Endothelial cell of umbilical vein (primary cell): ENCODE data around the gene CISD3. TPM values are rescaled to one million over a fixed set of nuclear protein-coding genes. Genes with fewer than 3 reads are reported as not detected.

Experiments used
- BruUV-seq: library from RNA; stranded (reverse); fragments of 400-500 nt; replicated peaks from 2 replicates; lab custom pipeline; 2021; lab: Mats Ljungman, UMichigan
- CTCF ChIA-PET: fragments of 300-600, 350-600 bp; sonication (Branson Sonifier 250); formaldehyde crosslinking; loops from one replicate; lab custom pipeline; 2021; ENCODE audit warnings: antibody characterized with exemption, inconsistent platforms; lab: Charles Lee
- POLR2A ChIA-PET: fragments of 300-600, 350-600 bp; sonication (Branson Sonifier 250); formaldehyde crosslinking; loops from one replicate; lab custom pipeline; 2021; ENCODE audit warnings: antibody characterized with exemption, inconsistent platforms; lab: Charles Lee
- DNase-seq: peaks from one replicate; pipeline ENCODE4 v3.0.0-alpha.2; 2011; ENCODE audit warnings: low read depth, low spot score
- FAIRE-seq: peaks from 2 replicates; lab custom pipeline; 2011; peaks lifted over from hg19 to GRCh38; lab: Jason Lieb, UNC
- H2AFZ ChIP-seq: 2 replicates; pipeline ENCODE4 v1.6.0; 2012; ENCODE audit warnings: low read depth, low read length, control low read depth, inconsistent platforms
- H3K27ac ChIP-seq: 2 replicates; pipeline ENCODE4 v1.5.1; 2011; ENCODE audit warnings: low read depth, mild to moderate bottlenecking, control low read depth, low read length, moderate library complexity; ENCODE audit not compliant: insufficient read depth
- H3K27me3 ChIP-seq, 2 experiments: 2 replicates each; pipeline versions ENCODE4 v1.6.0 to v1.6.1; 2011; ENCODE audit warnings: low read length in 2 of 2, mixed read lengths in 1 of 2; ENCODE audit not compliant: control insufficient read depth in 2 of 2, insufficient read depth in 2 of 2
- H3K36me3 ChIP-seq, 2 experiments: 2 replicates in 1 of 2; 3 replicates in 1 of 2; pipeline ENCODE4 v1.5.1; 2011; ENCODE audit warnings: low read length in 2 of 2, mild to moderate bottlenecking in 1 of 2, moderate library complexity in 1 of 2; ENCODE audit not compliant: control insufficient read depth in 2 of 2, insufficient read depth in 2 of 2; ENCODE audit errors: extremely low read depth in 1 of 2
- H3K4me1 ChIP-seq: 3 replicates; pipeline ENCODE4 v1.5.1; 2011; ENCODE audit warnings: mild to moderate bottlenecking, low read length; ENCODE audit not compliant: control insufficient read depth, insufficient read depth; ENCODE audit errors: extremely low read depth
- H3K4me2 ChIP-seq: 2 replicates; pipeline ENCODE4 v1.6.1; 2011; ENCODE audit warnings: low read length, control low read depth, mixed read lengths; ENCODE audit not compliant: insufficient read depth
- H3K4me3 ChIP-seq, 3 experiments: fragments of 200-600 bp in 1 of 3; sonication (generic), shearing (Covaris generic) in 1 of 3; replicated peaks in 1 of 3; 2 replicates each; pipeline ENCODE4 v1.5.1; 2011 to 2016; ENCODE audit warnings: control low read depth in 3 of 3, low read length in 3 of 3, mild to moderate bottlenecking in 2 of 3, inconsistent platforms in 1 of 3, low read depth in 1 of 3, moderate library complexity in 1 of 3; ENCODE audit not compliant: insufficient read depth in 1 of 3
- H3K79me2 ChIP-seq: 2 replicates; pipeline ENCODE4 v1.6.0; 2012; ENCODE audit warnings: low read length, inconsistent platforms; ENCODE audit not compliant: control insufficient read depth, insufficient read depth
- H3K9ac ChIP-seq: replicated peaks from 2 replicates; pipeline ENCODE3; 2011; ENCODE audit warnings: low read length, control low read depth; ENCODE audit not compliant: insufficient read depth; ENCODE audit errors: extremely low read depth
- H3K9me1 ChIP-seq: replicated peaks from 3 replicates; pipeline ENCODE4 v1.6.0; 2011; ENCODE audit warnings: mild to moderate bottlenecking, low read length; ENCODE audit not compliant: control insufficient read depth, insufficient read depth; ENCODE audit errors: extremely low read depth
- H3K9me3 ChIP-seq: replicated peaks from 2 replicates; pipeline ENCODE4 v1.5.1; 2012; ENCODE audit warnings: low read length, inconsistent platforms; ENCODE audit not compliant: control insufficient read depth, insufficient read depth
- H4K20me1 ChIP-seq: replicated peaks from 2 replicates; pipeline ENCODE3; 2011; ENCODE audit warnings: mild to moderate bottlenecking, low read length; ENCODE audit not compliant: control insufficient read depth, insufficient read depth; ENCODE audit errors: extremely low read depth
- CTCF ChIP-seq, 2 donors: IDR thresholded peaks; 1 replicate in 1 of 2; 2 replicates in 1 of 2; pipeline ENCODE4 v1.5.1; 2011; ENCODE audit warnings: low read length in 2 of 2, mild to moderate bottlenecking in 2 of 2, moderate library complexity in 2 of 2, control low read depth in 1 of 2, inconsistent platforms in 1 of 2, low read depth in 1 of 2; ENCODE audit not compliant: insufficient read depth in 1 of 2; ENCODE audit errors: extremely low read depth in 1 of 2
- EZH2 ChIP-seq: IDR thresholded peaks from 2 replicates; pipeline ENCODE4 v1.6.1; 2012; ENCODE audit warnings: borderline replicate concordance, low read depth, mild to moderate bottlenecking, moderate library complexity, low read length, inconsistent platforms; ENCODE audit not compliant: severe bottlenecking
- FOS ChIP-seq: IDR thresholded peaks from 2 replicates; pipeline ENCODE4 v1.6.1; 2011; ENCODE audit warnings: mild to moderate bottlenecking, low read length, moderate library complexity, borderline replicate concordance; ENCODE audit not compliant: insufficient read depth
- JUN ChIP-seq: IDR thresholded peaks from 2 replicates; pipeline ENCODE4 v1.6.1; 2011; ENCODE audit warnings: borderline replicate concordance, low read depth; ENCODE audit not compliant: insufficient read length, insufficient read depth
- POLR2AphosphoS5 ChIP-seq: IDR thresholded peaks from 2 replicates; pipeline ENCODE4 v1.6.1; 2012; ENCODE audit warnings: low read depth, mild to moderate bottlenecking, control low read depth, low read length, moderate library complexity; ENCODE audit not compliant: insufficient read depth
- dilution Hi-C: fragments of 300-500 bp; cut with MboI; formaldehyde crosslinking; loops from one replicate; pipeline ENCODE4 v1.15.0; 2019; ENCODE audit warnings: low sequenced_read_pairs; ENCODE audit not compliant: extremely low pct_ligation_motif_present
- intact Hi-C: fragments of 100-400 bp; cut with micrococcal nuclease; formaldehyde crosslinking; loops from one replicate; pipeline ENCODE4 v1.10.0; 2022
- polyA plus RNA-seq, 4 experiments: library from polyadenylated mRNA; depleted of rRNA in 3 of 4; stranded (reverse) in 3 of 4; unstranded in 1 of 4; fragments of >200 nt; gene quantifications; 2 replicates each; pipeline versions ENCODE4 v1.2.1 to v1.2.3, GENCODE V29; 2011 to 2012; ENCODE audit warnings: missing spikeins in 1 of 4
- total RNA-seq: library from RNA; stranded (reverse); gene quantifications from 2 replicates; pipeline ENCODE4 v1.2.3, GENCODE V29; 2021
- TF ChIP-seq, protein P1 (sequence below): IDR thresholded peaks from 2 replicates; pipeline ENCODE4 v1.6.1; 2011; ENCODE audit not compliant: insufficient read depth, insufficient read length

Gene CISD3
- total and polyA plus RNA-seq, 2 donors (not counting 3 experiments of a cell fraction or from before 2014, with no cell fraction given) = 8.7 to 23.7 TPM

GRCh38 chr17:38703742-38704605 lies 26.2 kb upstream of the CISD3 start:
- Histone ChIP-seq H3K79me2 (peaks cover 16% of the 10 kb centered on the region), H3K9ac (peak overlapping the region; percentile 81), H2AFZ (peak overlapping the region; percentile 6), H3K4me2 (peak overlapping the region; percentile 75), H3K4me3 (peak overlapping the region; percentile 51 to 64 (median 59)), H3K27ac (peak overlapping the region; percentile 38), H3K9me1 (no peaks in the 10 kb centered on the region), H3K27me3 (no peaks in the 10 kb centered on the region), H3K4me1 (peaks cover 44% of the 10 kb centered on the region), H3K36me3 (peaks cover 0 to 5% of the 10 kb centered on the region in 2 experiments), H4K20me1 (no peaks in the 10 kb centered on the region), H3K9me3 (no peaks in the 10 kb centered on the region)
- TF ChIP-seq EZH2 = no peak
- no peak for TF ChIP-seq JUN
- TF ChIP-seq POLR2AphosphoS5 = no peak
- TF ChIP-seq, protein P1, sequence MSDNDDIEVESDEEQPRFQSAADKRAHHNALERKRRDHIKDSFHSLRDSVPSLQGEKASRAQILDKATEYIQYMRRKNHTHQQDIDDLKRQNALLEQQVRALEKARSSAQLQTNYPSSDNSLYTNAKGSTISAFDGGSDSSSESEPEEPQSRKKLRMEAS = no peak
- TF ChIP-seq CTCF (IDR thresholded peaks at IDR 0.05; ENCODE audit: extremely low read depth in 1 of 2, insufficient read depth in 1 of 2, low read depth in 1 of 2, low read length in 2 of 2) = no peak
- no peak for TF ChIP-seq FOS
- dilution Hi-C loops (no loop called here), intact Hi-C loops (loop anchor here (2.0 to 5.0 kb wide), 2 partner anchors 45 to 163 kb away; partner anchors contain the start of gene PCGF2)
- BruUV-seq = no TSS peak
- DNase-seq = peak; percentile 21
- ChIA-PET CTCF (interaction anchor here (0.9 to 3.8 kb wide), 10 partner anchors 7 to 165 kb away, joined by 3 to 39 read pairs (median 7); no protein-coding TSS in a partner anchor), POLR2A (interaction anchor here (0.6 to 1.5 kb wide), 2 partner anchors 15 to 16 kb away, joined by 3 to 5 read pairs; no protein-coding TSS in a partner anchor)
- no peak for FAIRE-seq
